HepG2 (cell line): ENCODE measurements around the gene NOS1AP. TPM values are rescaled to one million over a fixed set of nuclear protein-coding genes. Genes with fewer than 3 reads are reported as not detected.

ENCODE experiments used
- ATAC-seq: fragments of 200-7000 bp; cut with Tn5 transposase; 3 replicates; pipeline ENCODE4 v1.9.1; 2020; ENCODE audit warnings: mild to moderate bottlenecking, moderate library complexity
- BruUV-seq: library from RNA; stranded (reverse); fragments of 400-500 nt; replicated peaks from 2 replicates; lab custom pipeline; 2021; lab: Mats Ljungman, UMichigan
- CTCF ChIA-PET: fragments of 300-600 bp; formaldehyde crosslinking; extraction: SDS; loops from one replicate; lab custom pipeline; 2021; ENCODE audit warnings: low total read pairs, inconsistent platforms, low intra/inter-chr PET ratio; lab: Yijun Ruan, JAX
- POLR2A ChIA-PET: fragments of 350-600 bp; sonication (Branson Sonifier 250); formaldehyde crosslinking; loops from one replicate; lab custom pipeline; 2020; ENCODE audit warnings: antibody characterized with exemption, inconsistent platforms; lab: Yijun Ruan, JAX
- DNase-seq: peaks from one replicate; pipeline ENCODE4 v3.0.0-alpha.2; 2015; ENCODE audit warnings: low spot score
- FAIRE-seq: peaks from 3 replicates; lab custom pipeline; 2011; peaks lifted over from hg19 to GRCh38; lab: Jason Lieb, UNC
- H2AFZ ChIP-seq: one replicate; pipeline ENCODE4 v1.6.1; 2011; ENCODE audit warnings: low read length, inconsistent platforms
- H3K27ac ChIP-seq: fragments of 300-600 bp; 3 replicates; pipeline ENCODE4 v1.8.0; 2011; ENCODE audit warnings: mixed run types, mild to moderate bottlenecking, mixed read lengths, low read length, inconsistent platforms; ENCODE audit not compliant: insufficient read depth; ENCODE audit errors: extremely low read length
- H3K27me3 ChIP-seq, 2 experiments: fragments of 200-600 bp in 1 of 2; 2 replicates in 1 of 2; 3 replicates in 1 of 2; pipeline versions ENCODE4 v1.6.0 to v1.8.0; 2011; ENCODE audit warnings: low read length in 2 of 2, mild to moderate bottlenecking in 2 of 2, moderate library complexity in 2 of 2, inconsistent platforms in 1 of 2; ENCODE audit not compliant: insufficient read depth in 2 of 2, control insufficient read depth in 1 of 2
- H3K36me3 ChIP-seq, 2 experiments: fragments of 200-600 bp in 1 of 2; replicated peaks in 1 of 2; 2 replicates in 1 of 2; 3 replicates in 1 of 2; pipeline versions ENCODE4 v1.5.1 to v1.8.0; 2011; ENCODE audit warnings: low read length in 2 of 2, inconsistent platforms in 1 of 2; ENCODE audit not compliant: insufficient read depth in 2 of 2, control insufficient read depth in 1 of 2
- H3K4me1 ChIP-seq: 2 replicates; pipeline ENCODE4 v1.5.1; 2012; ENCODE audit warnings: low read length, inconsistent platforms; ENCODE audit not compliant: insufficient read depth
- H3K4me2 ChIP-seq: 2 replicates; pipeline ENCODE4 v1.6.0; 2011; ENCODE audit warnings: low read depth, low read length, inconsistent platforms
- H3K4me3 ChIP-seq, 3 experiments: fragments of 200-600 bp in 1 of 3; sonication (generic), shearing (Covaris generic) in 1 of 3; replicated peaks in 1 of 3; 2 replicates each; pipeline ENCODE4 v1.5.1; 2011 to 2016; ENCODE audit warnings: low read length in 3 of 3, inconsistent platforms in 2 of 3, low read depth in 2 of 3, mild to moderate bottlenecking in 2 of 3, control low read depth in 1 of 3, mixed read lengths in 1 of 3; ENCODE audit not compliant: insufficient read depth in 1 of 3
- H3K79me2 ChIP-seq: one replicate; pipeline ENCODE4 v1.6.1; 2011; ENCODE audit warnings: low read length, inconsistent platforms; ENCODE audit not compliant: insufficient read depth
- H3K9ac ChIP-seq: 2 replicates; pipeline ENCODE4 v1.6.0; 2011; ENCODE audit warnings: mild to moderate bottlenecking, low read depth, low read length, inconsistent platforms; ENCODE audit not compliant: insufficient read depth
- H3K9me3 ChIP-seq: 2 replicates; pipeline ENCODE4 v1.5.1; 2012; ENCODE audit warnings: mild to moderate bottlenecking, low read length
- H4K20me1 ChIP-seq: 2 replicates; pipeline ENCODE4 v1.6.0; 2011; ENCODE audit warnings: inconsistent platforms, mild to moderate bottlenecking, low read length, moderate library complexity; ENCODE audit not compliant: insufficient read depth
- AGO2 ChIP-seq: fragments of 200-400 bp; formaldehyde crosslinking; optimal IDR thresholded peaks from 2 replicates; pipeline ENCODE3; 2017; ENCODE audit warnings: mild to moderate bottlenecking, low read depth, low read length, moderate library complexity
- DR1 ChIP-seq: sonication (generic); formaldehyde crosslinking; IDR thresholded peaks from 2 replicates; pipeline ENCODE4 v1.8.0; 2021; ENCODE audit warnings: mild to moderate bottlenecking, missing genetic modification reagents, inconsistent platforms
- IRX3 ChIP-seq: sonication (generic); formaldehyde crosslinking; IDR thresholded peaks from 2 replicates; pipeline ENCODE4 v1.8.1; 2023; ENCODE audit warnings: mild to moderate bottlenecking, low read depth, missing genetic modification reagents, borderline replicate concordance
- KLF9 ChIP-seq: IDR thresholded peaks from 2 replicates; pipeline ENCODE4 v1.6.1; 2016; ENCODE audit warnings: low read depth
- MXD1 ChIP-seq: sonication (generic); formaldehyde crosslinking; IDR thresholded peaks from 2 replicates; pipeline ENCODE4 v1.4.0; 2020; ENCODE audit warnings: mild to moderate bottlenecking, missing genetic modification reagents
- RBAK ChIP-seq: sonication (generic); formaldehyde crosslinking; IDR thresholded peaks from 2 replicates; pipeline ENCODE4 v1.5.1; 2020; ENCODE audit warnings: mild to moderate bottlenecking, missing genetic modification reagents
- SRSF1 ChIP-seq: fragments of 200-400 bp; formaldehyde crosslinking; optimal IDR thresholded peaks from 2 replicates; pipeline ENCODE3; 2017; ENCODE audit warnings: mild to moderate bottlenecking, low read depth, low read length, moderate library complexity
- TSC22D2 ChIP-seq: sonication (generic); formaldehyde crosslinking; IDR thresholded peaks from 2 replicates; pipeline ENCODE4 v1.5.1; 2020; ENCODE audit warnings: missing genetic modification reagents, mild to moderate bottlenecking, borderline replicate concordance
- ZNF672 ChIP-seq: sonication (generic); formaldehyde crosslinking; IDR thresholded peaks from 2 replicates; pipeline ENCODE4 v1.8.1; 2022; ENCODE audit warnings: missing genetic modification reagents
- ZNF777 ChIP-seq: sonication (generic); formaldehyde crosslinking; IDR thresholded peaks from 2 replicates; pipeline ENCODE4 v1.4.0; 2020; ENCODE audit warnings: missing genetic modification reagents
- WGBS: methylation state at CpG from one replicate; pipeline ENCODE4 v1.1.6; 2017; ENCODE audit warnings: low lambda C conversion rate; 5-methylcytosine and 5-hydroxymethylcytosine counted together
- in situ Hi-C: cut with HindIII; loops from 2 replicates; pipeline ENCODE4 v1.10.0; 2017; ENCODE audit warnings: low pct_unique_long_range_greater_than_20kb; ENCODE audit not compliant: extremely low pct_ligation_motif_present
- intact Hi-C: fragments of 100-400 bp; cut with micrococcal nuclease; formaldehyde crosslinking; loops from one replicate; pipeline ENCODE4 v1.10.0; 2022; ENCODE audit not compliant: unreplicated experiment
- polyA plus RNA-seq, 8 experiments: library from polyadenylated mRNA; depleted of rRNA in 3 of 8; stranded (reverse) in 7 of 8; unstranded in 1 of 8; fragments of >200 nt; fragmentation: Illumina TruSeq in 4 of 8; extraction: Trizol in 4 of 8; gene quantifications; 2 replicates each; pipeline versions ENCODE4 v1.2.1 to v1.2.3, GENCODE V29; 2011 to 2016; ENCODE audit warnings: low read depth in 4 of 8, missing spikeins in 1 of 8, mixed read lengths in 1 of 8; ENCODE audit not compliant: insufficient read depth in 1 of 8
- total RNA-seq, 5 experiments: library from RNA; depleted of rRNA; stranded (reverse); fragments of >200 nt; fragmentation: Illumina TruSeq; extraction: Trizol; gene quantifications; 2 replicates each; pipeline ENCODE4 v1.2.3, GENCODE V29; 2016; ENCODE audit warnings: low read depth in 1 of 5
- TF ChIP-seq, protein P1 (sequence below): sonication (generic); formaldehyde crosslinking; IDR thresholded peaks from 2 replicates; pipeline ENCODE4 v1.8.0; 2022; ENCODE audit warnings: mild to moderate bottlenecking, missing genetic modification reagents, borderline replicate concordance
- TF ChIP-seq, protein P2 (sequence below): IDR thresholded peaks from 2 replicates; pipeline ENCODE4 v1.6.1; 2016; ENCODE audit warnings: mild to moderate bottlenecking, missing biosample characterization, missing genetic modification reagents
- TF ChIP-seq, protein P3 (sequence below): sonication (generic); formaldehyde crosslinking; conservative IDR thresholded peaks from 2 replicates; pipeline ENCODE4 v1.4.0; 2020; ENCODE audit warnings: mild to moderate bottlenecking, missing genetic modification reagents, moderate library complexity

NOS1AP gene
- total and polyA plus RNA-seq, 2 of the 13 experiments (the other 11 are each of a cell fraction or from before 2014, with no cell fraction given) = 2.0 to 3.3 TPM

- no peak for DNase-seq
- in situ Hi-C loops (no loop called here), intact Hi-C loops (no loop called here)
- POLR2A ChIA-PET = no interaction called here
- no peaks in the 10 kb centered on the region for H3K27me3 ChIP-seq
- no peak overlapping the region for H3K27ac ChIP-seq
- FAIRE-seq = no peak
- H3K9me3 ChIP-seq = no peaks in the 10 kb centered on the region
- ATAC-seq = no peak
- BruUV-seq = no TSS peak
- peaks cover 22% of the 10 kb centered on the region for H3K4me1 ChIP-seq
- CTCF ChIA-PET = no interaction called here
- H2AFZ ChIP-seq = no peak overlapping the region
- no peak for TF ChIP-seq SRSF1
- TF ChIP-seq, all 625 proteins: peak for 0
- H4K20me1 ChIP-seq = no peaks in the 10 kb centered on the region
- H3K36me3 ChIP-seq = no peaks in the 10 kb centered on the region
- H3K4me2 ChIP-seq = no peak overlapping the region
- no peaks in the 10 kb centered on the region for H3K79me2 ChIP-seq
- H3K4me3 ChIP-seq = no peak overlapping the region
- no peak overlapping the region for H3K9ac ChIP-seq
- WGBS = 29% methylated on average over 4 of the region's 4 CpGs
Observed at GRCh38 chr1:162062542-162063015, 6.9 kb upstream of the NOS1AP start.

GRCh38 chr1:162065016-162065415, 4.5 kb upstream of the NOS1AP start:
- Histone ChIP-seq H3K4me1 (peaks cover 38% of the 10 kb centered on the region), H3K4me2 (no peak overlapping the region), H4K20me1 (no peaks in the 10 kb centered on the region), H3K27ac (no peak overlapping the region), H3K36me3 (no peaks in the 10 kb centered on the region), H3K4me3 (no peak overlapping the region), H2AFZ (no peak overlapping the region), H3K27me3 (no peaks in the 10 kb centered on the region; a peak in 1 of 5 replicates), H3K9me3 (no peaks in the 10 kb centered on the region), H3K79me2 (peaks cover 2% of the 10 kb centered on the region), H3K9ac (no peak overlapping the region)
- no peak for FAIRE-seq
- POLR2A ChIA-PET = no interaction called here
- in situ Hi-C loops (no loop called here), intact Hi-C loops (no loop called here)
- BruUV-seq = no TSS peak
- DNase-seq = no peak
- no peak for ATAC-seq
- CTCF ChIA-PET = no interaction called here
- WGBS = 84% methylated on average over 2 of the region's 2 CpGs
- TF ChIP-seq MXD1 (CRISPR knock-in tag) (no peak), RBAK (CRISPR knock-in tag) (no peak), KLF9 (no peak), IRX3 (CRISPR knock-in tag) (no peak), AGO2 (no peak), ZNF777 (CRISPR knock-in tag) (no peak), TSC22D2 (no peak), ZNF672 (CRISPR knock-in tag) (no peak), DR1 (CRISPR knock-in tag) (no peak)
- TF ChIP-seq, protein P1, sequence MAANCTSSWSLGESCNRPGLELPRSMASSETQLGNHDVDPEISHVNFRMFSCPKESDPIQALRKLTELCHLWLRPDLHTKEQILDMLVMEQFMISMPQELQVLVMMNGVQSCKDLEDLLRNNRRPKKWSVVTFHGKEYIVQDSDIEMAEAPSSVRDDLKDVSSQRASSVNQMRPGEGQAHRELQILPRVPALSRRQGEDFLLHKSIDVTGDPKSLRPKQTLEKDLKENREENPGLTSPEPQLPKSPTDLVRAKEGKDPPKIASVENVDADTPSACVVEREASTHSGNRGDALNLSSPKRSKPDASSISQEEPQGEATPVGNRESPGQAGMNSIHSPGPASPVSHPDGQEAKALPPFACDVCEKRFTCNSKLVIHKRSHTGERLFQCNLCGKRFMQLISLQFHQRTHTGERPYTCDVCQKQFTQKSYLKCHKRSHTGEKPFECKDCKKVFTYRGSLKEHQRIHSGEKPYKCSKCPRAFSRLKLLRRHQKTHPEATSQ = no peak
- TF ChIP-seq, protein P2, sequence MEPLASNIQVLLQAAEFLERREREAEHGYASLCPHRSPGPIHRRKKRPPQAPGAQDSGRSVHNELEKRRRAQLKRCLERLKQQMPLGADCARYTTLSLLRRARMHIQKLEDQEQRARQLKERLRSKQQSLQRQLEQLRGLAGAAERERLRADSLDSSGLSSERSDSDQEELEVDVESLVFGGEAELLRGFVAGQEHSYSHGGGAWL = no peak
- TF ChIP-seq, protein P3, sequence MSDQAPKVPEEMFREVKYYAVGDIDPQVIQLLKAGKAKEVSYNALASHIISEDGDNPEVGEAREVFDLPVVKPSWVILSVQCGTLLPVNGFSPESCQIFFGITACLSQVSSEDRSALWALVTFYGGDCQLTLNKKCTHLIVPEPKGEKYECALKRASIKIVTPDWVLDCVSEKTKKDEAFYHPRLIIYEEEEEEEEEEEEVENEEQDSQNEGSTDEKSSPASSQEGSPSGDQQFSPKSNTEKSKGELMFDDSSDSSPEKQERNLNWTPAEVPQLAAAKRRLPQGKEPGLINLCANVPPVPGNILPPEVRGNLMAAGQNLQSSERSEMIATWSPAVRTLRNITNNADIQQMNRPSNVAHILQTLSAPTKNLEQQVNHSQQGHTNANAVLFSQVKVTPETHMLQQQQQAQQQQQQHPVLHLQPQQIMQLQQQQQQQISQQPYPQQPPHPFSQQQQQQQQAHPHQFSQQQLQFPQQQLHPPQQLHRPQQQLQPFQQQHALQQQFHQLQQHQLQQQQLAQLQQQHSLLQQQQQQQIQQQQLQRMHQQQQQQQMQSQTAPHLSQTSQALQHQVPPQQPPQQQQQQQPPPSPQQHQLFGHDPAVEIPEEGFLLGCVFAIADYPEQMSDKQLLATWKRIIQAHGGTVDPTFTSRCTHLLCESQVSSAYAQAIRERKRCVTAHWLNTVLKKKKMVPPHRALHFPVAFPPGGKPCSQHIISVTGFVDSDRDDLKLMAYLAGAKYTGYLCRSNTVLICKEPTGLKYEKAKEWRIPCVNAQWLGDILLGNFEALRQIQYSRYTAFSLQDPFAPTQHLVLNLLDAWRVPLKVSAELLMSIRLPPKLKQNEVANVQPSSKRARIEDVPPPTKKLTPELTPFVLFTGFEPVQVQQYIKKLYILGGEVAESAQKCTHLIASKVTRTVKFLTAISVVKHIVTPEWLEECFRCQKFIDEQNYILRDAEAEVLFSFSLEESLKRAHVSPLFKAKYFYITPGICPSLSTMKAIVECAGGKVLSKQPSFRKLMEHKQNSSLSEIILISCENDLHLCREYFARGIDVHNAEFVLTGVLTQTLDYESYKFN (CRISPR knock-in tag) = no peak
